Muscle of back (tissue), 11 donors: Measurements from ENCODE around the gene TAS1R1. TPM values are rescaled to one million over a fixed set of nuclear protein-coding genes. Genes with fewer than 3 reads are reported as not detected.
"Not testable (repeated sequence)": the region's sequence is repeated elsewhere in the genome, so short reads cannot be mapped to it uniquely, and the experiment has no call there.

Experiments
- DNase-seq, 3 donors: peaks; one replicate each; pipeline versions ENCODE4 v3.0.0 to v3.0.0-alpha.2; 2013
- polyA plus RNA-seq, 10 donors: library from polyadenylated mRNA; unstranded; fragments of 120-200 nt; gene quantifications; one replicate each; pipeline ENCODE4 v1.2.1, GENCODE V29; 2013; ENCODE audit not compliant: insufficient read length in 10 of 10

TAS1R1 gene
- polyA plus RNA-seq, 10 donors, result 3.2 to 7.0 (median 5.1) TPM

GRCh38 chr1:6588128-6588892, 33.2 kb downstream of the TAS1R1 start:
- no peak for DNase-seq

GRCh38 chr1:6588893-6589520, 33.9 kb downstream of the TAS1R1 start:
- DNase-seq, result peak in 1 of 3 donors; percentile 43

GRCh38 chr1:6590046-6590445, 34.9 kb downstream of the TAS1R1 start:
- DNase-seq, result no peak

GRCh38 chr1:6591222-6591621, 36.1 kb downstream of the TAS1R1 start:
- DNase-seq, result no peak

- DNase-seq, result no peak
Observed at GRCh38 chr1:6591644-6592043, 36.5 kb downstream of the TAS1R1 start.

GRCh38 chr1:6592441-6592840, 37.3 kb downstream of the TAS1R1 start:
- no peak for DNase-seq

- no peak for DNase-seq
Observed at GRCh38 chr1:6592865-6593593, 37.9 kb downstream of the TAS1R1 start.

- no peak for DNase-seq
Observed at GRCh38 chr1:6593810-6594209, 38.7 kb downstream of the TAS1R1 start.

GRCh38 chr1:6594977-6595740, 40.1 kb downstream of the TAS1R1 start:
- no peak for DNase-seq

GRCh38 chr1:6596351-6596750, 41.2 kb downstream of the TAS1R1 start:
- no peak for DNase-seq

- DNase-seq, result no peak
Observed at GRCh38 chr1:6596886-6597776, 42.0 kb downstream of the TAS1R1 start.

- no peak for DNase-seq
Observed at GRCh38 chr1:6597777-6598131, 42.6 kb downstream of the TAS1R1 start.

- DNase-seq, result no peak
Observed at GRCh38 chr1:6599141-6599975, 44.3 kb downstream of the TAS1R1 start.

- DNase-seq, result not testable (repeated sequence)
Observed at GRCh38 chr1:6599991-6600390, 44.9 kb downstream of the TAS1R1 start.

GRCh38 chr1:6600410-6601048, 45.4 kb downstream of the TAS1R1 start:
- peak in 2 of 3 donors; percentile 29 to 33 for DNase-seq

GRCh38 chr1:6601049-6601922, 46.2 kb downstream of the TAS1R1 start:
- DNase-seq, result peak; percentile 70 to 86 (median 85)

- peak in 2 of 3 donors; percentile 36 to 37 for DNase-seq
Observed at GRCh38 chr1:6601923-6602668, 47.0 kb downstream of the TAS1R1 start.
